Measurements from ENCODE around the gene TAGAP. TPM values are rescaled to one million over a fixed set of nuclear protein-coding genes. Genes with fewer than 3 reads are reported as not detected.

Gene TAGAP
- not detected in 2 replicates for total RNA-seq

GRCh38 chr6:159044899-159045727, at the start of gene TAGAP:
TSS of gene TAGAP (minus strand) at chr6:159044991. CDS start at chr6:159044146, 845 bp downstream.

GRCh38 chr6:158999666-159000403, 45.0 kb downstream of the TAGAP start, which contains the start of gene RSPH3:
TSS of gene RSPH3 (minus strand) at chr6:159000202. CDS start at chr6:158999550, 652 bp downstream.

Other genes with a start within 250 kb of the TAGAP start
- 195 and 210 TPM in 2 replicates for gene EZR, start 225.6 kb downstream of the TAGAP start, total RNA-seq
- 7.0 and 7.3 TPM in 2 replicates for gene RSPH3, start 44.8 kb downstream of the TAGAP start, total RNA-seq
- under 0.01 TPM in 2 replicates for gene FNDC1, start 124.4 kb upstream of the TAGAP start, total RNA-seq

All from placental pericyte (primary cell).